Epithelial cell of prostate (primary cell): ENCODE data around the gene MS4A3.
"Not testable (repeated sequence)": the region's sequence is repeated elsewhere in the genome, so short reads cannot be mapped to it uniquely, and the experiment has no call there.

ENCODE experiments used
- DNase-seq: peaks from one replicate; pipeline ENCODE4 v3.0.0-alpha.2; 2011; ENCODE audit warnings: low read depth, low spot score
- H3K27ac ChIP-seq: fragments of 450-650 bp; 2 replicates; pipeline ENCODE4 v1.5.1; 2017; ENCODE audit warnings: mild to moderate bottlenecking

MS4A3 gene

GRCh38 chr11:60087239-60087638, 30.8 kb downstream of the MS4A3 start:
- no peak overlapping the region for H3K27ac ChIP-seq
- no peak for DNase-seq

- DNase-seq, result no peak
These were observed 31.9 kb downstream of the MS4A3 start, which contains the start of gene MS4A2 for GRCh38 chr11:60088364-60088763. MS4A2 (plus strand) TSS chr11:60088664; CDS start chr11:60088766, 102 bp downstream.

GRCh38 chr11:60095477-60096120, 39.1 kb downstream of the MS4A3 start:
- no peak for DNase-seq
- H3K27ac ChIP-seq, result no peak overlapping the region

More at GRCh38 chr11:60088364-60088763, 31.9 kb downstream of the MS4A3 start, which contains the start of gene MS4A2:
- H3K27ac ChIP-seq, result no peak within 1 kb of the TSS

GRCh38 chr11:60097189-60097588, 40.7 kb downstream of the MS4A3 start:
- DNase-seq, result no peak

GRCh38 chr11:60098508-60098907, 42.0 kb downstream of the MS4A3 start:
- no peak overlapping the region for H3K27ac ChIP-seq
- no peak for DNase-seq

More at GRCh38 chr11:60097189-60097588, 40.7 kb downstream of the MS4A3 start:
- H3K27ac ChIP-seq, result no peak overlapping the region

- no peak for DNase-seq
- no peak overlapping the region for H3K27ac ChIP-seq
These were observed 44.1 kb downstream of the MS4A3 start for GRCh38 chr11:60100516-60100915.

- DNase-seq, H3K27ac ChIP-seq: not testable (repeated sequence)
These were observed 44.9 kb downstream of the MS4A3 start for GRCh38 chr11:60101368-60101767.

GRCh38 chr11:60104471-60105115, 48.1 kb downstream of the MS4A3 start:
- not testable (repeated sequence) for DNase-seq, H3K27ac ChIP-seq

GRCh38 chr11:60108631-60109030, 52.2 kb downstream of the MS4A3 start:
- not testable (repeated sequence) for DNase-seq, H3K27ac ChIP-seq

- no peak for DNase-seq
These were observed 55.3 kb downstream of the MS4A3 start for GRCh38 chr11:60111793-60112192.

GRCh38 chr11:60116996-60117790, 60.7 kb downstream of the MS4A3 start:
- H3K27ac ChIP-seq, result no peak overlapping the region
- no peak for DNase-seq

More at GRCh38 chr11:60111793-60112192, 55.3 kb downstream of the MS4A3 start:
- H3K27ac ChIP-seq, result no peak overlapping the region

- H3K27ac ChIP-seq, result no peak overlapping the region
- DNase-seq, result no peak
These were observed 61.9 kb downstream of the MS4A3 start for GRCh38 chr11:60118338-60118737.

- H3K27ac ChIP-seq, result no peak overlapping the region
- no peak for DNase-seq
These were observed 63.2 kb downstream of the MS4A3 start for GRCh38 chr11:60119710-60120109.
